Measurements from ENCODE around the gene AURKB.
A peak's percentile ranks its signal among the peaks of the same experiment; 100 is the strongest.

AURKB gene

DNA sequence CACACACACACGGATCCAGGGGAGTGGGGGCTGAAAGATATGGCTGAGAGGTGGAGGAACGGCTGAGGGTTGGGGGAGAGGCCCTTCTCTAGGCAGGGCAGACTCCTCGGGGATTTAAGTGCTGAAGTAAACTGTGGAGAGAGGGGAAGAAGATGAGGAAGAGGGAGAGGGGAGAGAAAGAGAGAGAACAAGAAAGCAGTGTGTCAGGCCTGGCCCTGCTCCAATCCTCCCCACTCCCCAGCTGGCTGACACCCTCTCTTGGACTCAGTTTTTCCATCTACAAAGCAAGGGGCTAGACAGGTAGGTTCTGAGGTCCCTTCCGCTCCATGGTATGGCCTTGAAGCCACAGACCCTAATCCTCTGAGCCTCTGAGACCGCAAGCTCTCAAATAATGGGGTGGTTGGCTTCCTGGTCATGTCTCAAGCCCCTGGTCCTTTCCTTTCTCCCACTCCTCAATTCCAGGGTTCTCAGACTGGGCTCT is 49.6 kb downstream of the AURKB start:
- no peak for DNase-seq

DNA sequence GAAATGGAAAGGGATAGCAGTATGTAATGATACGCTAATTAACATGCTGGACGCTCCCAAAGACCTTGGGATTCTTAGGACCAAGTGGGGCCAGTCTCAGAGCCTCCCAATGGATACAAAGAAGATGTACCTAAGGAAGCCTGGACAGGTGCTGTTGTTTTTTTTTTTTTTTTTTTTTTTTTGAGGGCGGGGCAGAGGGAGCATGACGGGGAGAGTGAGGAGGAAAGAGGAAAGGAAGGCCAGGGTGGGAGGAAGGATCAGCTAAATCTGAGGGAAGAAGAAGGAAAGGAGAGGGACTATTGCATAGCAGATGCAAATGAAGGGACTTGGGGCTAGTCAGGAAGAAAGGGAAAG is 50.2 kb downstream of the AURKB start:
- no peak for DNase-seq

DNA sequence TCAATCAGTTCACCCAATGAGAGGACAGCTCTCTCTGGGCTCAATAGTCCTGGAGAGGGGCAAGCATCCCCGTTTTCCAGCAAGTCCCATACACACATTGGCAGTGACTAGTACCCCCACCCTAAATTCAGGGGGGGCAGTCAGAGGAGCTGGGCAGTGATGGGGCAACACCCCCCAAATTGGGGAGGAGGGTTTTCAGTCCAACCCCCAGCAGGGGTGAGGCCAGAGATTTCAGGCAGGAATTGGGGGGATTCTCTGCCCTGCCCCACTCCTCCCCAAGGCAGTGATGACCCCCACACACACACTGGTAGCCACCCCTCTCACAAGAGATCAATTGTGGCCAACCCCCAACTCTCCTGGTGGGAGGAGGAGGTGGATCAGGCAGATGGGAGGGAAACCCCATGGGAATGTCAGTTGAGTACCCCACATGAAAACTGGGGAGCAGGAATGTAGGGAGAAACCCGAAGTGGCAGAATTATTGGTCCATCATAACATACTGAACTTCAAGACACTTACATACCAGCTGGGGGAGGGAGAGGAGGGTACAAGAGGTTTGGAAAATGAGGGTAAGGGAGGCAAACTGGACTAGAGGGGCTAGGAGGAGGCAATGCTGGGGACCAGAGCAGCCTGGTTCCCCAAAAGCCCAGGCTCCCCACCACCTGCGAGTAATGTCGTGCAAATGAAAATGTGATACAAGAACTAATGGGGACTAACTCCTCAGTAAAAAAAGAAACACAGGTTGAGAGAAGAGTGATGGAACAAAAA is 50.7 kb downstream of the AURKB start:
- no peak for DNase-seq

DNA sequence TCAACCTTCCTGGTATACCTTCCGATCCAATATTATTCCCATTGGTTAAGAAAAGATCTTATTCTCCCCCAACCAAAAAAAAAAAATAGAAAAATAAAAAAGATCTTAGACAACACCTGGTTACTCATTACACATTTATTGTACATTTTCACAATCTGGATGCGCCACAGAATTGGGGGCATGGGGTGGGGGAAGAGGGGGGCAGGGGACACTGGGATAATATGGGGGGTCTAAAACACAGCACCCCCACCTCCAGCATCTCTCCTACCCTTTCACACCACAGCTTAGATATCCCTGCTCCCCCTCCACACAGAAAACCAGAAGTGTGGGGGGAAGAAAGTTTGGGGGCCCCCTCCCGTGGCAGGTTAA is 51.4 kb downstream of the AURKB start:
- DNase-seq = no peak

DNA sequence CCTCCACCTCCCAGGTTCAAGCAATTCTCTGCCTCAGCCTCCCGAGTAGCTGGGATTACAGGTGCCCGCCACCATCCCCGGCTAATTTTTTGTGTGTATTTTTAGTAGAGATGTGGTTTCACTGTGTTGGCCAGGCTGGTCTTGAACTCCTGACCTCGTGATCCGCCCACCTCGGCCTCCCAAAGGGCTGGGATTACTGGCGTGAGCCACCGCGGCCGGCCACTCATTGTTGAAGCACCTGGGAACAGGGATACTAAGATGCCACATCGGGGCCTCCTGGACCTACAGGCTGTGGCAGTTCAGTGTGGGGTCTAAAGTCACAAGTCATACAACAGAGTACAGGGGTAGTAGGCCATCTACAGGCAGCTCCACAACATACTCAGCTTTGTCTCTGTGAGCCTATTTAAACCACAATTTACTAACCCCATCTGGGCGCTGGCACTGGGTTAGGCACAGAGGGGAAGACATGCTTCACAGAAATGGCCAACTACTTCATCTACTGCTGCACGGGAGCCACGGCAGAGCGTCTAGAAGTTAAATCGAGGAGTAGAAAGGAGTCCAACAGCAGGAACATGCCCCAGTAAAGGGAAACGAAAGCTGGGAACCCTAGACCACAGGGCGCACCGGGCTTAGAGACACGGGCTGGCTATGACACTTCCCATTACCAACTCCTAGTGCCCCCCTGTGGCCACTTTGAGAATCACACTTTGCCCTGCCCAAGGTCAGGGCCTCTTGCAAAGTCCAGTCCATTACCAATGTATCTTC is 51.9 kb downstream of the AURKB start:
- DNase-seq = peak; percentile 18

DNA sequence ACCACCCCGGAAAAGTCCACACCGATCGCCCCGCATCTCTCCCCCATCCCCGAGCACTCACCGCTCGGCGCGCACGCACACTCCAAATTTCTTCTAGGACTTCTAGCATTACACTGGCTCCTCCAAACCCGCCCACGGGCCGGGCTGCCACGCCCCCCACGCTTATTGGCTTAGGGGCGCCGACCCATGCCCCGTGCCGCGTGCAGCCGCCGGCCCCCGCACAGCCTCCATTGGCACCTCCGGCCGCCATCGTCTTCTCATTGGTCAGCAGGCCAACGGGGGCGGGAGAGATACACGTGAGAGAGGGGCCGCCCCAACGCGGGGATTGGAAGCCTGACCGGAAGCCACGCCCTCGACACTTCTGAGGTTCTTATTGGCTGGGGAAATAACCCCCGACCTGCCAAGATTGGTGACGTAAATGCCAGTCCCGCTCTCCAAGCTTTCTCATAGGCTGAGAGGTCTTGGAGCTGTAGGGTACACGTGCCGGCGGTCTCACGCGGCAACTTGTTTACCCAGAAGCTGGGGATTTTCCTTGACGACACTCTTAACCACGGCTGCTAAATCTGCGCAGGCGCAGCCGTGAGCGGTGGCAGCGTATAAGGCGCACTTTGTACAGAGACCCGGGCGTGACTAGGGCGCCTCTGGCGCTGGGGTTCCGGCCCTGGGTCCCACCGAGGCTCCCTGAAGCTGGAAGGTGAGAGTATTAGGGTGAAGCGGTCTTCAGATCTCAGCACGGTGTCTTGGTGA is 54.0 kb downstream of the AURKB start:
- peak; percentile 95 for DNase-seq

DNA sequence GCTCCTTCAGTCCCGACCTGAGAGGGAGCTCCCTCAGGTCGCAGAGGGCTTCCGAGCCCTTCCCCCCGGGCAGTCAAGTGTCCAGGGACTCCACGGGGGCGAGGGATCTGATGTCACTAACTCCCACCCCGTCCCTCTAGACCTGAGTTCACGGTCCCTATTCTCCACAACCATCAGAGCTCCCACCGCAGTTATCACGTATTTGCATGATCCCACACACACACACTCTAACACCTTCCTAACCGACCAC is 54.5 kb downstream of the AURKB start:
- no peak for DNase-seq

DNA sequence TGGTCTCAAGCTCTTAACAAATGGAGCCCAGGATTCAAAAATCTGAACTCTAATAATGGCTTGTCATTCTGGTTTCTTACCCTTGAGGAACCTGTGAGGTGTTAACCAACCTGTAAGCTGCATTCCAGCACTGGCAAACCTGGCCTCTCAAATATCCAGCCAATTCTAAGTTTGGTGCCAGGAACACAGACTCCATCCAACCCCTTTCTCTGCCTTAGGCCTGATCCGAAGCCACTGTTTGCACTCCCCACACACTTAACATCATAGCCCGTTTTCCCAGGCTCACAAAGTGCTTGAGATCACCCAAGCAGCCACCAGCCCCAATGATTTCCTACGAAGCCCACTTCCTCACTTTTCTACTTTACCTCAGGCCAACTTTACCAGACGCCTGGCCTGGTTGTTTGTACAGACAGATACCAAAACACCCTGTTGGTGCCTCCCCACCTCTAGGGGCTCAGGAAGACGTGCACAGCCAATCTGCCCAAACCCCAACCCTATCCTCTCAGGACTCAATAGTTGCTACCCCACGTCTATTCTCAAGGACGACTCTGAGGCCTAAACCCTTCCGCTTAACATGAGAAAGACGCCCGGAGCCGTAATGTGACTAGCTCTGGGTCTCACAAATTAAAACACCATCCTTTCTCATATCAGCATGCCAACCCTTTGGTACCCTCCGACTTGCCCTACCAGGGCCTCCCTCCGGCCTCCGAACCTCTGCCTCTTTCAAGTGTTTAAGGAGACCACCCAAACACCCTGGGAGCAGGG is 55.0 kb downstream of the AURKB start:
- no peak for DNase-seq
